GM21367 (cell line): Measurements from ENCODE around the gene CCDC97.
"Not testable (repeated sequence)": the region's sequence is repeated elsewhere in the genome, so short reads cannot be mapped to it uniquely, and the experiment has no call there.

Experiments
- ATAC-seq: cut with Tn5 transposase; IDR thresholded peaks from one replicate; pipeline ENCODE4 v1.9.1; 2021; ENCODE audit not compliant: unreplicated experiment

Gene CCDC97

GRCh38 chr19:41330946-41331678, 21.1 kb downstream of the CCDC97 start:
- no peak for ATAC-seq

- ATAC-seq, result no peak
Measured at GRCh38 chr19:41332000-41332399, 22.0 kb downstream of the CCDC97 start.

GRCh38 chr19:41332468-41332867, 22.5 kb downstream of the CCDC97 start:
- no peak for ATAC-seq

DNA sequence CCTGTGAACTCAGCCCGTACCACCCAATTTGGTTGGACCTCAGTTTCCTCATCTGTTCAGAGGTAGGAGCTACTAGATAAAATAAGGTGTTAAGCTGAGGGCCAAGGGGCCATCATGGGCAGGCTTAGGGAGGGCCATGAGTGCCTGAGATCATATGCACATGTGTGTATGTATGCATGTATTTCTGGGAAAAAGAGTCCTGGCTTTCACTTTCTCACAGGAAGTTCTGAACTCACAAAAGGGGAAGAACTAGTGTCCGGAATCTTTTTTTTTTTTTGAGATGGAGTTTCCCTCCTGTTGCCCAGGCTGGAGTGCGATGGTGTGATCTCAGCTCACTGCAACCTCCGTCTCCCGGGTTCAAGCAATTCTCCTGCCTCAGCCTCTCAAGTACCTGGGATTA, 24.8 kb downstream of the CCDC97 start:
- ATAC-seq, result no peak

DNA sequence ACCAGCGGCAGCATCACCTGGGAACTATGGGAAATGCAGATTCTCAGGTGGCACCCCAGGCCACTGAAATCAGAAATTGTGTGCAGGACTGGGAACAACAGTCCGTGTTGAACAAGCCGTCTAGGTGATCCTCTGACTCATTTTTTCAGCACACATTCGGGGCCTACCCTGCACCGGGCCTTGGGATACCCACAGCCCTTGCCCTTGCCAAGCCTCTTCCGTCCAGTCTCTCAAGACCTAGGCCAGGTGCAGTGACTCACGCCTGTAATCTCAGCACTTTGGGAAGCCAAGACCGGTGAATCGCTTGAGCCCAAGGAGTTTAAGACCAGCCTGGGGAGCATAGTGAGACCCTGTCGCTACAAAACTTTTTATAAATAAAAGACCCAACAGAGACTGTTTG, 25.5 kb downstream of the CCDC97 start:
- ATAC-seq, result no peak

GRCh38 chr19:41339936-41340335, 30.0 kb downstream of the CCDC97 start:
- ATAC-seq, result no peak

GRCh38 chr19:41341669-41342490, 31.9 kb downstream of the CCDC97 start:
- no peak for ATAC-seq

DNA sequence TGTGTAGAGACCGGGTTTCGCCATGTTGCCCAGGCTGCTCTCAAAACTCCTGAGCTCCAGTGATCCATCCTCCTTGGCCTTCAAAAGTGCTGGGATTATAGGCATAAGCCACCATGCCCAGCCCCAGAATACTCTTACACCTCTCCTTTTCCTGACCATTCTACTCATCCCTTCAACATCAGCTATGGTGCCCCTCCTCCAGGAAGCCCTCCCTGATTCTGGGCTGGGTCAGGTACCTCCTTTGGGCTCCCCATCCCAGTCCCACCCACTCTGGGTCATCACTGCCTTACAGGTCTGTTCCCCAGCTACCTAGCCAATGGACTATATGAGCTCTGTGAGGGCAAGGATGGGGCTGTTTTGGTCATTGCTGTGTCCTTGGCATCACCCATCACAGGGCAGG, 34.2 kb downstream of the CCDC97 start:
- ATAC-seq, result no peak

DNA sequence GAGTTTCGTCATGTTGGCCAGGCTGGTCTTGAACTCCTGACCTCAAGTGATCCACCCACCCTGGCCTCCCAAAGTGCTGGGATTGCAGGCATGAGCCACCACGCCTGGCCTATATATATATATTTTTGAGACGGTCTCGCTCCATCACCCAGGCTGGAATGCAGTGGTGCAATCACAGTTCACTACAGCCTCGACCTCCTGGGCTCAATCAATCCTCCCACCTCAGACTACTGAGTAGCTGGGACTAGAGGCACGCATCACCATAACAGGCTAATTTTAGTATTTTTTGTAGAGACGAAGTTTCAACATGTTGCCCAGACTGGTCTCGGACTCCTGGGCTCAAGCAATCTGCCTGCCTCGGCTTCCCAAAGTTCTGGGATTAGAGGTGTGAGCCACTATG, 36.9 kb downstream of the CCDC97 start:
- not testable (repeated sequence) for ATAC-seq

GRCh38 chr19:41350735-41351338, 40.9 kb downstream of the CCDC97 start:
- no peak for ATAC-seq

GRCh38 chr19:41351339-41352245, 41.6 kb downstream of the CCDC97 start:
- ATAC-seq, result no peak

DNA sequence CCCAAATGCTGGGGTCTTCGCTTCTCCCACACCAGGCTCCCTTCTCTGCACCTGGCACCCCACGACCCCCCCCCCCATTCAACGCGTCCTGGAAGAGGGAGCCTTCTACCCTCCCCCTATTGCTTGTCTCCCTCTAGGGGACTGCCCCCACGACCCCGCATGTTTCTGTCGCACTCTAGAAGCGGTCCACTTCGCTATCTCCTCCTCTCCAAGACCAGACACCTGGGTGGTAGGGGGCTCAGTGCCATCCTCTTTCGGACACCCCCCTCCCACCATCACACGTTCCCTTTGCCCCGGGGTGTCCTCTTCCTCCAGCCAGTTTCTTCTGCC, 42.3 kb downstream of the CCDC97 start:
- ATAC-seq, result no peak

DNA sequence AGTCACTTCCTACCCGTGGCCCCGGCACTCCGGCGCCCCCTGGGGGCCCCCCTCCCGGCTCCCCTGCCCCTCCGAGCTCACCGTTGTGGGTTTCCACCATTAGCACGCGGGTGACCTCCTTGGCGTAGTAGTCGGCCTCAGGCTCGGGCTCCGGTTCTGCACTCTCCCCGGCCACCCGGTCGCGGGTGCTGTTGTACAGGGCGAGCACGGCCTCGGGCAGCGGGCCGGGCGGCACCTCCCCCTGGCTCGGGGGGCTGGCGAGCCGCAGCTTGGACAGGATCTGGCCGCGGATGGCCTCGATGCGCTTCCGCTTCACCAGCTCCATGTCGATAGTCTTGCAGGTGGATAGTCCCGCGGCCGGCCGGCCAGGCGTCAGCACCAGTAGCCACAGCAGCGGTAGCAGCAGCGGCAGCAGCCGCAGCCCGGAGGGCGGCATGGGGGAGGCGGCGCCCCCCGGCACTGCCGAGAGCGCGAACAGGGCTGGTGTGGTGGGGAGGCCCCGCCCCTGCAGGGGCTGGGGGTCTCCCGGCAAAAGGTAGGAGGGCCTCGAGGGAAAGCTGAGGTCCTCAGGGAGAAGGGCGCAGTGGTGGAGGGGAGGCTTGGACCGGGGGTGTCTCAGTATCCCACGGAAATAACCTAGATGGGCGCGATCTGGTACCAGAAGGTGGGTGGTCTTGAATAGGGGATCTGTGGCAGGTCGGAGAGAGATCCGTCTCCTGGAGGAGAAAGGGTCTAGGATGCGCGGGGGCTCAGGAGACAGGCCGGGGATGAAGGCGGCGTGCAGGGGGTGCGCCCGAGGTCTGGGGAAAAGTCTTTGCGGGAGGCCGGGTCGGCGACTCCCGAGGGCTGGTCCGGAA, 42.9 kb downstream of the CCDC97 start:
- ATAC-seq, result no peak

GRCh38 chr19:41353466-41354342, 43.7 kb downstream of the CCDC97 start, which contains the start of gene TGFB1:
Gene TGFB1 (minus strand): TSS chr19:41353922. CDS start chr19:41353044, 878 bp downstream.
- ATAC-seq, result peak; percentile 29

DNA sequence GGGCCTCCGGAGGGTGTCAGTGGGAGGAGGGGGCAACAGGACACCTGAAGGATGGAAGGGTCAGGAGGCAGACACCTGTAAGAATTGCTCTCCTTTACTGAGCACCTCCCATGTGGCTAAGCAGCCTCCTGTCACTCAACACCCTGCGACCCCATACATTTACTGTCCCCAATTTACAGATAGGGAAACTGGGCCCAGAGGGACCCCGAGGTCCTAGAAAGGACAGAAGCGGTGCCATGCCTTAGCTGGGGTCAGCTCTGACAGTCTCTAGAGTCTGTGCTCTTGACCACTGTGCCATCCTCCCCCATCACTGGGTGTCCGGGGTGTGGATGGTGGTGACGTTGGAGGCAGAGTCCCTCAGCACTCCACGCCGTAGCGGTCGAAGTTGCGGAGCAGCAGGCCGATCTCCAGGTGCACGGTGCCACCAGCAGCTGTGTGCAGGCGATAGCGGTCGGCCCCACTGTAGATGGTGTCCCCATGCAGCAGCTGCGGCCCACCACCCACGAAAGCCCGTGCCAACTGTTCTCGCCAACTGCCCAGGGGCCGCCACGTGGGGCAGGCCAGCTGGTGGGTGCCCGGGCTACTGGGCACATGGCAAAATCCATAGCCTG, 44.5 kb downstream of the CCDC97 start:
- no peak for ATAC-seq

DNA sequence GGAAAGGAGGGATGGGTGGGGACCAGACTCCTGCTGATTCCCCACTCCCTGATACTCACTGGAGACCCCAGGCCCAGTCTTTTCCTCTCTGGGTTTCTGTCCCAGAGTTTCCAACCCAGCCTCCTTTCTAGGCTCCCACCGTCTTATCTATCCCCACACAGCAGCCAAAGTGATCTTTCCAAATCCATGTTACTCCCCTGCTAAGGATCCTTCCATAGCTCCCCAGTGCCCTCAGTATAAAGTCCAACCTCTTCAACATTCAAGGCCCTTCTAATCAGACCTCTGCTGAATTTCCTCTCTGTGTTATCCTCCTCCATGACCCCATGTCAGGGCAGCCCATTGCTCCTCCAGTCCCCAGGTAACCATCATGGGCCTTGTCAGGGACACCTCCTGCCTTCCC, 45.1 kb downstream of the CCDC97 start:
- ATAC-seq, result no peak

DNA sequence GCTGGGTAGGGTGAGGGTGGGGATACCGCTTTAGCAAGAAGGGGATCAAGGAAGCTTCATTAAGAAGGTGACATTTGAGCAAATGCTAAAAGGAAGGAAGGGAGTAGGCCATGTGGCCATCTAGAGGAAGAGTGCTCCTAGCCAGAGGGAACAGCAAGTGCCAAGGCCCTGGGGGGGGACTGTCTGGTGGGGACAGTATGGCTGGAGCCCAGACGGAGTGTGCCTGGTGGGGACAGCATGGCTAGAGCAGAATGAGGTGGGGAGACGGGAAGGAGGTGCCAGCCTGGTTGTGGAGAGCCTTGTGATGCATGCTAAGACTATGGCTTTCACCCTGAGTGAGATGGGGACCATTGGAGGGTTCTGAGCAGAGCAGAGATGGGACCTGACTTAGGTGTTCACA, 45.8 kb downstream of the CCDC97 start:
- no peak for ATAC-seq

DNA sequence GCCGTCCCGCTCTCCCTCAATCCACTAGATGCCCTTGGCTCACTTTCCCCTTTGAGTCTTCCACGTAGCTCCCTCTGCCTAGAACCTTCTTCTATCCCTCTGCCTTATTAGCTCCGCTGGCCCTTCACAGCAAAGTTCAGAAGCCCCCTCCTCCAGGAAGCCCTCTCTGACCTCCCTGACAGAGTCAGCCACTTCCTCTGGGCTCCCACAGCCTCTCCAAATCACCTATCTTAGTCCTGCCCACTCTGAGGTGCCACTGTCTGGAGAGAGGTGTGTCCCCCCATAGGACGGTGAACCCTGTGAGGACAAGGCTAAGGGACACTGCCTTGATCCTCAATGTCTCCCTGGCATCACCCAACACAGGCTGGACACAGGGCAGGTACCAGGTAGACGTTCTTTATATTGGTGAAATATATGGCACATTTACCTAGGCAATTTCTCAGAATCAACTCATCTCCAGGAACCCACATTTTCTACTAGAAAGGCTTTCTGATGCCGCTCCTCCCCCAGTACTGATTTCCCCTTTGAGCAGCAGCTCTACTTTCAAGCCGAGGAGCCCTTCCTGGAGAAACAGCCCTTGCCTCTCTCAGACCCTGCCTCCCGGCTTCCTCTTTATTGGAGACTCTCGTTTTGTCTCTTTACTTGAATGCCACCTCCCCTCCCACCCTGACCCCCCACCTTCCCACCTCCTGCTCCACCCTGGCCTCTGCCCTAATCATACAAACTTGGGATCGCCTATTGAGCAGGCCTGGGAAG, 47.2 kb downstream of the CCDC97 start:
- ATAC-seq, result no peak
